NK-92 treated with Interleukin-12 subunit alpha and Interleukin-12 subunit beta, amount 100 ng/mL, for 24 hours (cell line): ENCODE measurements around the gene ZDHHC12.

Experiments
- DNase-seq: peaks from one replicate; lab custom pipeline; 2025; lab: John Stamatoyannopoulos, UW

Gene ZDHHC12

DNA sequence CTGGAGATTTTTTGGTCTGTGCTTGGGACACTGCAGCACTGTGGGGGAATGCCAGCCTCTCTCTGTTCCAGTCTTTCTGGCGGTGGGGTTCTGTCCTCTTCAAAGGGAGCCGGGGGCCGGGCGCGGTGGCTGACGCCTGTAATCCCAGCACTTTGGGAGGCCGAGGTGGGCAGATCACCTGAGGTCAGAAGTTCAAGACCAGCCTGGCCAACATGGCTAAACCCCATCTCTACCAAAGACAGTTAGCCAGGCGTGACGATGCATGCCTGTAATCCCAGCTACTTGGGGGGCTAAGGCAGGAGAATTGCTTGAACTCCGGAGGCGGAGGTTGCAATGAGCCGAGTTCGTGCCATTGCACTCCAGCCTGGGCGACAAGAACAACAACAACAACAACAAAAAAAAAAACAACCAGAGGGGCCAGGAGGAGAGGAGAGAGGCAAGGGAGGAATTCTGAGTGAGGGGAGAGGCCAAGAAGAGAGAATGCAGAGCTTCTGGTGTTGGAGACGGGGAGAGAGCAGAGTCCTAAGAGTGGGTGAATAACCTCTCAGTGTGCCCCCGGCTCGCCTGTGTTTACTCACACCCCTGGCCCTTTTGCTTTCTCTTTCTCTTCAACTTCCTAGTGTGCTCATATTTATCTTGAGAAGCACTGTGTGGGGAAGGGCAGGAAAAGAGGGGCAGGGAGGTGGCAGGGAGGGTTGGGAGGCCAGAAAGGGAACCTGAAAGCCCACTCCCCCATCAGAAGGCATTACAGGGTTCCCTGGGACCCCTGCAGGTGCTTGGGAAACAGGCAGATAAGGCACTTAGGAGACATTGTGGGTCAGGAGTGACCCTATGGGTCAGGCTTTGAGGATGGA is 38.1 kb downstream of the ZDHHC12 start:
- DNase-seq, result peak; percentile 17

DNA sequence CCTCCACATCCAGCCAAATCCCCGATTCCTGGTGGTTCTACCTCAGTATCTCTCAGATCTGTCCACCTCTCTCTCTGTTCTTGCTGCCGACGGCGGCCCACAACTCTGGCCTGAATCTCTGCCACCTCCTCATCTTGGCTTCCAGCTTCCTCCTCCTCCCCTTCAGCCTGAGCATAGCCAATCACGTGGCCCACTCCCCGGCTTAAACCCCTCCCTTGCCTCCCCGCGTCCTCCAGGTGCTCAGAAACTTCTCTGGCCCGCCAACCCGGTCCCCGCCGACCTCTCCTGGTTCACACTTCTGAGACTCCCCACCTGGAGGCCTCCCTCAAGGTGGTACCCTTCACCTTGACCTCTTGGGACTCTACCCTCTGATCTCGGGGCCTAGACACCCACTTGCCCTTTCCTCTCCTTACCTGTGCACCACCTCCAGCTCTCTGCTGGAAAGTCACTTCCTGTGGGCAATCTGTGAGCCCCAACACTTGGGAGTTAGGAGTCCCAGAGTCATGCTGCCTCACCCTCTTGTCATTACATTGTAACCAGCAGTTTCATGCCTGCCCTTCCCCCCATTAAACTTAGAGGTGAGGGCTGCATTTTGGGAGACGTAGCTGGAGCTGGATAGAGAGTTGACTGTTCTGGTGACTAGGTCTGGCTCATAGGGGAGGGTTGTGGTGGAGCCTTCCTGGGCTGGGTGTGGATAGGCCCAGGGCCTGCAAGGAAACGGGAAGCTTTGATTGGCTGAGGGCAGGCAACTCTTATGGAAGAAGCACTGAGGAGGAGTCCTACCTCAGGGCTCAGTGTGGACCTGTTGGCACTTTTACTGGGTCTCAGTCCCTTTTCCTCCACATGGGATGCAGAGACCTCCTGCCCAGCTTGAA is 39.4 kb downstream of the ZDHHC12 start:
- peak; percentile 76 for DNase-seq

DNA sequence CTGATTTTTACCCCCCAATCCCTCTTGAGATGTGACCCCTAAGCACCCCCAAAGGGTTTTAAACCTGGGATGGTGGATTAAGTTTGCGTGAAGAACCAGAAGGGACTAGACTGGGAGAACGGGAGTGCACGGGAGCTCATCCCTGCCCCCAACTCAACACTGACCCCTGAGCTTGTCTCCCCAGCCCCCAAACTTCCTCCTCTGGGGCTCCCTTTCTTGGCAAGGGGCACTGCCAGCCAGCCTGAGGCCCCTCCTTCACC is 39.9 kb downstream of the ZDHHC12 start:
- no peak for DNase-seq

DNA sequence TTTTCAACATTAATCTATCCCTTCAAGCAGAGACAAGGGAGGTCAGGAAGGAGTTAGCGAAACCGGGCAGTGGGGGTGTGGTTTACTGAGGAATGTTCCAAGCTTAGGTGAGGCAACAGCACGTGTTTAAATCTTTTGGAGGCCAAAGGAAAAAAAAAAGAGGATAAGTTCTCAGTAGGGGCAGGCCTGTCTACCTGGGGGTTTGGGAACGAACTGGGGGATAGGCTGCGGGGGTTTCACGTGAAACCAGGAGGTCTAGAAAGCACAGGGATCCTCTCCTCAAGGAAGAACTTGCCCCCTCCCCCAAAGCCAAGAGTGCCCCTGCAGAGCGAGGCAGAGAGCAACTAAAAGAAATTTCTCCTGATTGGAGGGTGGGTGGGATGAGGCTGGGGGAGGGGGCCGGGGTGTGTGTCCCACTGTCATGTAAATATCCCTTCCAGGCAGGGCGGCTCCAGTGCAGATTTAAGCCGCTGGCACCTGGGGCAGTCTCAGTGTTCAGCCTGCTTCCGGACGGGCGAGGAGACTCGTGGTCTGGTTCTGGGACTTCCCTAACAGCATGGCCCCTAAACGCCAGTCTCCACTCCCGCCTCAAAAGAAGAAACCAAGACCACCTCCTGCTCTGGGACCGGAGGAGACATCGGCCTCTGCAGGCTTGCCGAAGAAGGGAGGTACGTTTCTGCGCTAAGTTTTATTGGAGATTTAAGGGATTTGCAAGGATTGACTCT is 40.4 kb downstream of the ZDHHC12 start:
- DNase-seq, result peak; percentile 21

DNA sequence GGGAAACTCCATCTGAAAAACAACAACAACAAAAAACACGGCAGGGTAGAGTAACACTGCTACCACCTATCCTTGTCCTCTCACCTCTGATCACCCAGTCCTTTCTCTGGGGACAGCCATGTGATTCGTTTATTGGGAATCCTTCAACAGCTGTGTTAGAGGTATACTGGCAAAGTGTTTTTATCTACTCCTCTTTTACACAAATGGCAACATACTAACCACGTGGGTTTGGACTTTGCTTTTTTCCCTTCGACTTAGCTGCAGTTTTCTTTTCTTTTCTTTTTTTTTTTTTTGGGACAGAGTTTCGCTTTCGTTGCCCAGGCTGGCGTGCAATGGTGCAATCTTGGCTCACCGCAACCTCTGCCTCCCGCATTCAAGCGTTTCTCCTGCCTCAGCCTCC is 46.1 kb downstream of the ZDHHC12 start:
- no peak for DNase-seq

DNA sequence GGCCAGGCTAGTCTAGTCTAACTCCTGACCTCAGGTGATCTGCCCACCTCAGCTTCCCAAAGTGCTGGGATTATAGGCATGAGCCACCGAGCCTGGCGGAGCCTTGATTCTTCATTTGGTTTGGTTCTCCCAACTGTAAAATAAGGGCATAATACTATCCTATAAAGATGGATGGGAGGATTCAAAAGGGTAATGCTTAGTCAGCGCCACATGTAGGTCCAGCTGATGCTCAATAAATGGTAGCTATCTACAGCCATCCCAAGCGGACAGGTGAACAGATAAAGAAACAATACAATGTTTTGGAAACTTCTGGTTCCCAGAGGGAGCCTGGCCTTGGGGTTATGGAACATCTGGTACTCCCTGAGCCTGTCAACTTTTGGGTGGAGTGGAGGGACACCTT is 48.5 kb downstream of the ZDHHC12 start:
- DNase-seq, result no peak
